ENCODE measurements around the gene MUC6. TPM values are rescaled to one million over a fixed set of nuclear protein-coding genes. Genes with fewer than 3 reads are reported as not detected.

The MUC6 gene
- total RNA-seq, 1 experiment from 2014 or later = not detected

- Histone ChIP-seq H3K27ac (ENCODE audit: low read depth, low read length, poor library complexity, severe bottlenecking) (no peak overlapping the region), H3K4me1 (ENCODE audit: insufficient read depth, low read length, poor library complexity, severe bottlenecking) (no peaks in the 10 kb centered on the region), H3K9me3 (ENCODE audit: low read depth, low read length, poor library complexity, severe bottlenecking) (no peaks in the 10 kb centered on the region), H3K36me3 (ENCODE audit: insufficient read depth, low read length, poor library complexity, severe bottlenecking) (peaks cover 38% of the 10 kb centered on the region), H3K27me3 (replicated peaks; ENCODE audit: insufficient read depth, low read depth, low read length, poor library complexity) (no peaks in the 10 kb centered on the region), H3K4me3 (ENCODE audit: low read depth, low read length, poor library complexity, severe bottlenecking) (no peak overlapping the region)
- POLR2A ChIA-PET (ENCODE audit: low non-redundant PET) = no interaction called here
- no TSS peak for BruUV-seq (replicated peaks)
- DNase-seq (ENCODE audit: low spot score) = no peak
- no peak for TF ChIP-seq CTCF (conservative IDR thresholded peaks at IDR 0.05; ENCODE audit: low read depth, low read length)
- TF ChIP-seq EZH2 (IDR thresholded peaks at IDR 0.05; ENCODE audit: borderline replicate concordance, low read depth, low read length, poor library complexity, severe bottlenecking) = no peak
- intact Hi-C loops (cut with micrococcal nuclease; ENCODE audit: unreplicated experiment) = no loop called here
- CTCF ChIA-PET = no interaction called here
Observed at GRCh38 chr11:984546-984945, 52.0 kb downstream of the MUC6 start.

GRCh38 chr11:981764-982163, 54.8 kb downstream of the MUC6 start:
- POLR2A ChIA-PET (ENCODE audit: low non-redundant PET) = no interaction called here
- BruUV-seq (replicated peaks) = no TSS peak

GRCh38 chr11:980438-981357, 55.8 kb downstream of the MUC6 start:
- Histone ChIP-seq H3K9me3 (ENCODE audit: low read depth, low read length, poor library complexity, severe bottlenecking) (no peaks in the 10 kb centered on the region), H3K36me3 (ENCODE audit: insufficient read depth, low read length, poor library complexity, severe bottlenecking) (peaks cover 19% of the 10 kb centered on the region), H3K27ac (ENCODE audit: low read depth, low read length, poor library complexity, severe bottlenecking) (no peak overlapping the region), H3K4me3 (ENCODE audit: low read depth, low read length, poor library complexity, severe bottlenecking) (no peak overlapping the region), H3K27me3 (replicated peaks; ENCODE audit: insufficient read depth, low read depth, low read length, poor library complexity) (no peaks in the 10 kb centered on the region), H3K4me1 (ENCODE audit: insufficient read depth, low read length, poor library complexity, severe bottlenecking) (no peaks in the 10 kb centered on the region)
- BruUV-seq (replicated peaks) = no TSS peak
- intact Hi-C loops (cut with micrococcal nuclease; ENCODE audit: unreplicated experiment) = no loop called here
- POLR2A ChIA-PET (ENCODE audit: low non-redundant PET) = no interaction called here
- no peak for DNase-seq (ENCODE audit: low spot score)
- CTCF ChIA-PET = no interaction called here
- TF ChIP-seq CTCF (conservative IDR thresholded peaks at IDR 0.05; ENCODE audit: low read depth, low read length) (no peak), EZH2 (IDR thresholded peaks at IDR 0.05; ENCODE audit: borderline replicate concordance, low read depth, low read length, poor library complexity, severe bottlenecking) (no peak)

More at GRCh38 chr11:981764-982163, 54.8 kb downstream of the MUC6 start:
- Histone ChIP-seq H3K4me3 (ENCODE audit: low read depth, low read length, poor library complexity, severe bottlenecking) (no peak overlapping the region), H3K36me3 (ENCODE audit: insufficient read depth, low read length, poor library complexity, severe bottlenecking) (peaks cover 29% of the 10 kb centered on the region), H3K27ac (ENCODE audit: low read depth, low read length, poor library complexity, severe bottlenecking) (no peak overlapping the region), H3K4me1 (ENCODE audit: insufficient read depth, low read length, poor library complexity, severe bottlenecking) (no peaks in the 10 kb centered on the region), H3K27me3 (replicated peaks; ENCODE audit: insufficient read depth, low read depth, low read length, poor library complexity) (no peaks in the 10 kb centered on the region), H3K9me3 (ENCODE audit: low read depth, low read length, poor library complexity, severe bottlenecking) (no peaks in the 10 kb centered on the region)
- TF ChIP-seq EZH2 (IDR thresholded peaks at IDR 0.05; ENCODE audit: borderline replicate concordance, low read depth, low read length, poor library complexity, severe bottlenecking) = no peak
- TF ChIP-seq CTCF (conservative IDR thresholded peaks at IDR 0.05; ENCODE audit: low read depth, low read length) = no peak
- DNase-seq (ENCODE audit: low spot score) = no peak
- intact Hi-C loops (cut with micrococcal nuclease; ENCODE audit: unreplicated experiment) = no loop called here
- CTCF ChIA-PET = no interaction called here
